ENCODE results near the gene COX5A.

DNA sequence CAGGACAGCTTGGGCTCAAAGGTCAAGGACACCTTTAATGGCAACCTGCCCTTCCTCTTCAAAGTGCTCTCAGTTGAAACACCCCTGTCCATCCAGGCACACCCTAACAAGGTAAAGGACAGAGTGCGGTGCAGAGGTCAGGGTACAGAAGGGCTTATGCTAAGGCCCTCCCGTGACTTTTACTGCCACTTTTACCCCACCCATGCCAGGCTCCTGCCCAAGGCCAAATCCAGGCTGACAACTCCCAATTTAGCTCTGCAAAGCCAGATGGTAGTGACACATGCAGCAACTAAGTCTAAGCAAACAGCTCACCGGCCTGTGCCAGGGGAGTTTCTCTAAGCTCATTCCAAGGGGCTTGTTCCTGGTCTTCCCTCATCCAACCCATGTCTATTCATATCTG lies 46.4 kb downstream of the COX5A start:
- no peak for TF ChIP-seq POLR2AphosphoS5 (IDR thresholded peaks at IDR 0.05)
- TF ChIP-seq EZH2 (IDR thresholded peaks at IDR 0.05; ENCODE audit: borderline replicate concordance, insufficient read depth, low read length, poor library complexity, severe bottlenecking), result no peak
- TF ChIP-seq RAD21 (conservative IDR thresholded peaks at IDR 0.05), result no peak

Data from neural cell (in vitro differentiated cells).